Kidney (tissue), 14 donors: ENCODE results near the gene SYT17. TPM values are rescaled to one million over a fixed set of nuclear protein-coding genes. Genes with fewer than 3 reads are reported as not detected.

Source experiments
- DNase-seq, 5 donors: peaks; one replicate each; pipeline ENCODE4 v3.0.0-alpha.2; 2013 to 2020
- FAIRE-seq: peaks from 2 replicates; lab custom pipeline; 2012; peaks lifted over from hg19 to GRCh38; lab: Jason Lieb, UNC
- H3K27ac ChIP-seq, 2 donors: one replicate each; pipeline ENCODE4 v1.7.0; 2013; ENCODE audit warnings: low read depth in 2 of 2, low read length in 2 of 2, inconsistent platforms in 1 of 2
- H3K27me3 ChIP-seq: one replicate; pipeline ENCODE4 v1.7.1; 2013; ENCODE audit warnings: low read length, inconsistent platforms; ENCODE audit not compliant: control insufficient read depth, insufficient read depth
- H3K36me3 ChIP-seq, 3 donors: one replicate each; pipeline versions ENCODE4 v1.7.0 to v1.7.1; 2013; ENCODE audit warnings: low read length in 3 of 3, control low read depth in 1 of 3, inconsistent platforms in 1 of 3; ENCODE audit not compliant: insufficient read depth in 3 of 3, control insufficient read depth in 2 of 3
- H3K4me1 ChIP-seq, 3 donors: one replicate each; pipeline versions ENCODE4 v1.7.0 to v1.7.1; 2013; ENCODE audit warnings: low read length in 3 of 3, inconsistent platforms in 1 of 3, low read depth in 1 of 3; ENCODE audit not compliant: control insufficient read depth in 2 of 3, insufficient read depth in 2 of 3
- H3K4me3 ChIP-seq, 3 donors: one replicate each; pipeline versions ENCODE4 v1.7.0 to v1.8.1; 2013; ENCODE audit warnings: low read length in 3 of 3, control low read depth in 1 of 3, inconsistent platforms in 1 of 3
- H3K9ac ChIP-seq, 3 donors: one replicate each; pipeline versions ENCODE4 v1.7.0 to v1.7.1; 2013; ENCODE audit warnings: low read length in 3 of 3, control low read depth in 1 of 3, inconsistent platforms in 1 of 3
- H3K9me3 ChIP-seq, 3 donors: one replicate each; pipeline versions ENCODE4 v1.7.0 to v1.7.1; 2013; ENCODE audit warnings: low read length in 3 of 3, control low read depth in 1 of 3, inconsistent platforms in 1 of 3; ENCODE audit not compliant: control insufficient read depth in 2 of 3, insufficient read depth in 1 of 3
- CTCF ChIP-seq: IDR thresholded peaks from 3 replicates; pipeline ENCODE4 v1.5.1; 2012; ENCODE audit warnings: mild to moderate bottlenecking, moderate library complexity, borderline replicate concordance; ENCODE audit not compliant: insufficient read depth; ENCODE audit errors: extremely low read depth
- intact Hi-C: fragments of 100-400 bp; cut with DNase I; formaldehyde crosslinking; loops from one replicate; pipeline ENCODE4 v1.11.1; 2022
- polyA plus RNA-seq: library from polyadenylated mRNA; stranded (reverse); fragments of 350-450 nt; fragmentation: Illumina TruSeq; extraction: RNeasy Lipid Tissue Mini Kit (QIAGEN cat#74804); gene quantifications from one replicate; pipeline ENCODE4 v1.2.3, GENCODE V29; 2014; ENCODE audit warnings: low read depth, low replicate concordance; ENCODE audit not compliant: insufficient read depth
- total RNA-seq: library from RNA; stranded (reverse); fragmentation: NEBNext Ultra II Directional; extraction: Animal tissue kit (Norgen Biotek cat#: 25700); gene quantifications from one replicate; pipeline ENCODE4 v1.2.1, GENCODE V29; 2021
- donor health status: control.
- donor health status: control.
- donor health status: control.
- donor health status: control.
- donor health status: control.
- donor health status: DM: yes; HTN: yes; CAD: no.
- donor health status: Normal renal cell carcinoma (clear cell type).

SYT17 gene
- total and polyA plus RNA-seq, 2 donors from 2014 or later = 5.8 to 8.8 TPM

GRCh38 chr16:19285431-19285830 lies 117.4 kb downstream of the SYT17 start, which contains the start of gene CLEC19A:
Gene CLEC19A (plus strand): TSS chr16:19285731. CDS start chr16:19285852, 121 bp downstream.
- FAIRE-seq = no peak
- no peak within 1 kb of the TSS for H3K9ac ChIP-seq

GRCh38 chr16:19286827-19287226 lies 118.8 kb downstream of the SYT17 start:
- Histone ChIP-seq H3K9me3 (no peaks in the 10 kb centered on the region), H3K36me3 (no peaks in the 10 kb centered on the region), H3K4me1 (no peaks in the 10 kb centered on the region), H3K27me3 (no peaks in the 10 kb centered on the region), H3K27ac (no peak overlapping the region), H3K9ac (no peak overlapping the region), H3K4me3 (no peak overlapping the region)
- intact Hi-C loops = no loop called here
- no peak for TF ChIP-seq CTCF
- no peak for DNase-seq
- FAIRE-seq = no peak

More at GRCh38 chr16:19285431-19285830, 117.4 kb downstream of the SYT17 start, which contains the start of gene CLEC19A:
- H3K27me3 ChIP-seq = no peaks in the 10 kb centered on the region
- H3K36me3 ChIP-seq = no peaks in the 10 kb centered on the region
- H3K27ac ChIP-seq = no peak within 1 kb of the TSS
- H3K4me1 ChIP-seq = no peaks in the 10 kb centered on the region
- H3K4me3 ChIP-seq = no peak within 1 kb of the TSS
- no peaks in the 10 kb centered on the region for H3K9me3 ChIP-seq
- intact Hi-C loops = no loop called here
- DNase-seq = no peak
- no peak for TF ChIP-seq CTCF

GRCh38 chr16:19287241-19287640 lies 119.2 kb downstream of the SYT17 start:
- H3K4me3 ChIP-seq = no peak overlapping the region
- FAIRE-seq = no peak
- no peaks in the 10 kb centered on the region for H3K27me3 ChIP-seq
- no peak for TF ChIP-seq CTCF
- intact Hi-C loops = no loop called here
- no peak overlapping the region for H3K9ac ChIP-seq
- H3K4me1 ChIP-seq = no peaks in the 10 kb centered on the region
- H3K9me3 ChIP-seq = no peaks in the 10 kb centered on the region
- H3K27ac ChIP-seq = no peak overlapping the region
- no peak for DNase-seq
- no peaks in the 10 kb centered on the region for H3K36me3 ChIP-seq
